HepG2 (cell line): Measurements from ENCODE around the gene DCTN3. TPM values are rescaled to one million over a fixed set of nuclear protein-coding genes. Genes with fewer than 3 reads are reported as not detected.

Experiments
- EED ChIP-seq: sonication (generic); formaldehyde crosslinking; IDR thresholded peaks from 2 replicates; pipeline ENCODE4 v1.5.0; 2020; ENCODE audit warnings: mild to moderate bottlenecking, missing genetic modification reagents
- EP300 ChIP-seq, 3 experiments: sonication (generic) in 1 of 3; formaldehyde crosslinking in 1 of 3; IDR thresholded peaks; 2 replicates each; pipeline versions ENCODE4 v1.5.1 to v1.6.1; 2011 to 2020; ENCODE audit warnings: low read depth in 2 of 3, low read length in 2 of 3, borderline replicate concordance in 1 of 3, improper control_type of control experiment in 1 of 3, mild to moderate bottlenecking in 1 of 3, missing genetic modification reagents in 1 of 3, moderate library complexity in 1 of 3
- GATA4 ChIP-seq: sonication (generic); IDR thresholded peaks from 2 replicates; pipeline ENCODE4 v1.6.1; 2016; ENCODE audit warnings: antibody characterized with exemption, low read depth, borderline replicate concordance
- HHEX ChIP-seq: IDR thresholded peaks from 2 replicates; pipeline ENCODE4 v1.6.1; 2016; ENCODE audit warnings: control low read depth
- KDM3A ChIP-seq: IDR thresholded peaks from 2 replicates; pipeline ENCODE4 v1.6.1; 2018; ENCODE audit warnings: low read depth, missing compliant biosample characterization
- NCOA1 ChIP-seq: sonication (generic); formaldehyde crosslinking; IDR thresholded peaks from 2 replicates; pipeline ENCODE4 v1.9.0; 2021; ENCODE audit warnings: missing genetic modification reagents
- NONO ChIP-seq, 2 experiments: fragments of 450-650 bp in 1 of 2; sonication (generic) in 1 of 2; formaldehyde crosslinking in 1 of 2; IDR thresholded peaks in 1 of 2; conservative IDR thresholded peaks in 1 of 2; 2 replicates each; pipeline versions ENCODE4 v1.6.1 to v1.8.0; 2017 to 2022; ENCODE audit warnings: mild to moderate bottlenecking in 1 of 2, missing genetic modification reagents in 1 of 2, moderate library complexity in 1 of 2
- NR2C2 ChIP-seq: sonication (generic); formaldehyde crosslinking; IDR thresholded peaks from 2 replicates; pipeline ENCODE4 v1.4.0; 2020; ENCODE audit warnings: missing genetic modification reagents, mild to moderate bottlenecking, moderate library complexity, borderline replicate concordance
- PCBP2 ChIP-seq: fragments of 200-400 bp; formaldehyde crosslinking; optimal IDR thresholded peaks from 2 replicates; pipeline ENCODE3; 2018; ENCODE audit warnings: low read length, low read depth; ENCODE audit not compliant: poor library complexity, severe bottlenecking
- SOX6 ChIP-seq, 2 experiments: fragments of 450-650 bp in 1 of 2; sonication (generic) in 1 of 2; formaldehyde crosslinking in 1 of 2; IDR thresholded peaks; 2 replicates each; pipeline versions ENCODE4 v1.4.0 to v1.6.1; 2017 to 2020; ENCODE audit warnings: antibody characterized with exemption in 1 of 2, mild to moderate bottlenecking in 1 of 2, missing genetic modification reagents in 1 of 2
- TMF1 ChIP-seq: sonication (generic); formaldehyde crosslinking; IDR thresholded peaks from 2 replicates; pipeline ENCODE4 v1.8.1; 2022; ENCODE audit warnings: low read depth, missing genetic modification reagents
- ZBTB3 ChIP-seq: sonication (generic); formaldehyde crosslinking; IDR thresholded peaks from 2 replicates; pipeline ENCODE4 v1.4.0; 2020; ENCODE audit warnings: low read depth, mild to moderate bottlenecking, moderate library complexity, missing genetic modification reagents, borderline replicate concordance
- ZNF33B ChIP-seq: sonication (generic); formaldehyde crosslinking; IDR thresholded peaks from 2 replicates; pipeline ENCODE4 v1.5.1; 2020; ENCODE audit warnings: mild to moderate bottlenecking, missing genetic modification reagents
- ZNF44 ChIP-seq: sonication (generic); formaldehyde crosslinking; IDR thresholded peaks from 2 replicates; pipeline ENCODE4 v1.5.1; 2020; ENCODE audit warnings: mild to moderate bottlenecking, missing genetic modification reagents
- ZNF558 ChIP-seq: sonication (generic); formaldehyde crosslinking; IDR thresholded peaks from 2 replicates; pipeline ENCODE4 v1.9.0; 2022; ENCODE audit warnings: mild to moderate bottlenecking, missing genetic modification reagents, borderline replicate concordance
- ZNF589 ChIP-seq: sonication (generic); formaldehyde crosslinking; conservative IDR thresholded peaks from 2 replicates; pipeline ENCODE4 v1.8.0; 2022; ENCODE audit warnings: mild to moderate bottlenecking, moderate library complexity, missing genetic modification reagents
- polyA plus RNA-seq, 8 experiments: library from polyadenylated mRNA; depleted of rRNA in 3 of 8; stranded (reverse) in 7 of 8; unstranded in 1 of 8; fragments of >200 nt; fragmentation: Illumina TruSeq in 4 of 8; extraction: Trizol in 4 of 8; gene quantifications; 2 replicates each; pipeline versions ENCODE4 v1.2.1 to v1.2.3, GENCODE V29; 2011 to 2016; ENCODE audit warnings: low read depth in 4 of 8, missing spikeins in 1 of 8, mixed read lengths in 1 of 8; ENCODE audit not compliant: insufficient read depth in 1 of 8
- total RNA-seq, 5 experiments: library from RNA; depleted of rRNA; stranded (reverse); fragments of >200 nt; fragmentation: Illumina TruSeq; extraction: Trizol; gene quantifications; 2 replicates each; pipeline ENCODE4 v1.2.3, GENCODE V29; 2016; ENCODE audit warnings: low read depth in 1 of 5
- TF ChIP-seq, protein P1 (sequence below): sonication (generic); formaldehyde crosslinking; IDR thresholded peaks from 2 replicates; pipeline ENCODE4 v1.4.0; 2020; ENCODE audit warnings: missing genetic modification reagents, borderline replicate concordance
- TF ChIP-seq, protein P2 (sequence below): sonication (generic); formaldehyde crosslinking; IDR thresholded peaks from 2 replicates; pipeline ENCODE4 v1.5.0; 2020; ENCODE audit warnings: mild to moderate bottlenecking, missing genetic modification reagents
- TF ChIP-seq, protein P3 (sequence below): sonication (generic); formaldehyde crosslinking; IDR thresholded peaks from 2 replicates; pipeline ENCODE4 v1.8.0; 2022; ENCODE audit warnings: mild to moderate bottlenecking, missing genetic modification reagents, moderate library complexity

Gene DCTN3
- total and polyA plus RNA-seq, 2 of the 13 experiments (the other 11 are each of a cell fraction or from before 2014, with no cell fraction given), result 27.4 to 34.5 TPM

DNA sequence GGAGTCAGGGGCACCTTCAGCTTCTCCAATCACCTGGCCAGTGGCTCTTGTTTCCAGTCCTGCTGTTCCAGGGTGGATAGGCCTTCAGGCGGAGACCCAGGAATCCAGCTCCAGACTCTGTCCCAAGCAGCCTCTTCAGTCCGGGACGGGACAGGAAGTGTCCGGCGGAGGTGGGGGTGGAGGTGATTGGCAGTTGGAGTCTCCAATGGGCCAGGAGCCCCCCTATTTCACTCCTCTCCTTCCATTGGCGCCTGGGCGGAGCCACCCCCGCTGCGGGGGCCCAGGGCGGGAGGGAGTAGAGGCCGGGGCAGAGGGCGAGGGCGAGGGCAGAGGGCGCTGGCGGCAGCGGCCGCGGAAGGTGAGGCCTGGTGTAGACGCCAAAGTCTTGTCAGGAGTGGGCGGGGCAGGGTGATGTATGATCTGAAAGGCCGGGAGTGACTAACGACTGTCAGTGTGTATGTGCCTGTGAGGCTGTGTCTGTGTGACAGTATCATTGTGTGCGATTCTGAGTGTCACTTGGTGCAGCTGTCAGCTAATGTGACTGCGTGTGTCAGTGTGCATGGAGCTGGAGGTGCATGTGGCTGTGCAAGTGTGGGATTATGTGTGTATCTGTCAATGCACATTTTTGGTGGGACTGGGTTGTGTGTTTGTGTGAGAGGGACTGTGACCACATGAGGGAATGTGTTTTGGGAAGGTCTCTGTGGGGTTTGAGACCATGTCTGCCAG lies 31.7 kb upstream of the DCTN3 start, which contains the start of gene IL11RA (continued):
- TF ChIP-seq ZNF589 (CRISPR knock-in tag), result 0 out of 2 replicates have a peak, but pooled peaks have one; percentile 84
- TF ChIP-seq EED (CRISPR knock-in tag), result peak; percentile 74; the same call in 1 of the 2 replicates
- TF ChIP-seq, protein P1, sequence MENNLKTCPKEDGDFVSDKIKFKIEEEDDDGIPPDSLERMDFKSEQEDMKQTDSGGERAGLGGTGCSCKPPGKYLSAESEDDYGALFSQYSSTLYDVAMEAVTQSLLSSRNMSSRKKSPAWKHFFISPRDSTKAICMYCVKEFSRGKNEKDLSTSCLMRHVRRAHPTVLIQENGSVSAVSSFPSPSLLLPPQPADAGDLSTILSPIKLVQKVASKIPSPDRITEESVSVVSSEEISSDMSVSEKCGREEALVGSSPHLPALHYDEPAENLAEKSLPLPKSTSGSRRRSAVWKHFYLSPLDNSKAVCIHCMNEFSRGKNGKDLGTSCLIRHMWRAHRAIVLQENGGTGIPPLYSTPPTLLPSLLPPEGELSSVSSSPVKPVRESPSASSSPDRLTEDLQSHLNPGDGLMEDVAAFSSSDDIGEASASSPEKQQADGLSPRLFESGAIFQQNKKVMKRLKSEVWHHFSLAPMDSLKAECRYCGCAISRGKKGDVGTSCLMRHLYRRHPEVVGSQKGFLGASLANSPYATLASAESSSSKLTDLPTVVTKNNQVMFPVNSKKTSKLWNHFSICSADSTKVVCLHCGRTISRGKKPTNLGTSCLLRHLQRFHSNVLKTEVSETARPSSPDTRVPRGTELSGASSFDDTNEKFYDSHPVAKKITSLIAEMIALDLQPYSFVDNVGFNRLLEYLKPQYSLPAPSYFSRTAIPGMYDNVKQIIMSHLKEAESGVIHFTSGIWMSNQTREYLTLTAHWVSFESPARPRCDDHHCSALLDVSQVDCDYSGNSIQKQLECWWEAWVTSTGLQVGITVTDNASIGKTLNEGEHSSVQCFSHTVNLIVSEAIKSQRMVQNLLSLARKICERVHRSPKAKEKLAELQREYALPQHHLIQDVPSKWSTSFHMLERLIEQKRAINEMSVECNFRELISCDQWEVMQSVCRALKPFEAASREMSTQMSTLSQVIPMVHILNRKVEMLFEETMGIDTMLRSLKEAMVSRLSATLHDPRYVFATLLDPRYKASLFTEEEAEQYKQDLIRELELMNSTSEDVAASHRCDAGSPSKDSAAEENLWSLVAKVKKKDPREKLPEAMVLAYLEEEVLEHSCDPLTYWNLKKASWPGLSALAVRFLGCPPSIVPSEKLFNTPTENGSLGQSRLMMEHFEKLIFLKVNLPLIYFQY, result no peak
- TF ChIP-seq GATA4, result peak; percentile 59; the same call in 1 of the 2 replicates
- TF ChIP-seq, protein P2, sequence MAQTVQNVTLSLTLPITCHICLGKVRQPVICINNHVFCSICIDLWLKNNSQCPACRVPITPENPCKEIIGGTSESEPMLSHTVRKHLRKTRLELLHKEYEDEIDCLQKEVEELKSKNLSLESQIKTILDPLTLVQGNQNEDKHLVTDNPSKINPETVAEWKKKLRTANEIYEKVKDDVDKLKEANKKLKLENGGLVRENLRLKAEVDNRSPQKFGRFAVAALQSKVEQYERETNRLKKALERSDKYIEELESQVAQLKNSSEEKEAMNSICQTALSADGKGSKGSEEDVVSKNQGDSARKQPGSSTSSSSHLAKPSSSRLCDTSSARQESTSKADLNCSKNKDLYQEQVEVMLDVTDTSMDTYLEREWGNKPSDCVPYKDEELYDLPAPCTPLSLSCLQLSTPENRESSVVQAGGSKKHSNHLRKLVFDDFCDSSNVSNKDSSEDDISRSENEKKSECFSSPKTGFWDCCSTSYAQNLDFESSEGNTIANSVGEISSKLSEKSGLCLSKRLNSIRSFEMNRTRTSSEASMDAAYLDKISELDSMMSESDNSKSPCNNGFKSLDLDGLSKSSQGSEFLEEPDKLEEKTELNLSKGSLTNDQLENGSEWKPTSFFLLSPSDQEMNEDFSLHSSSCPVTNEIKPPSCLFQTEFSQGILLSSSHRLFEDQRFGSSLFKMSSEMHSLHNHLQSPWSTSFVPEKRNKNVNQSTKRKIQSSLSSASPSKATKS (CRISPR knock-in tag), result no peak
- TF ChIP-seq KDM3A (CRISPR knock-in tag), result no peak
- peak; percentile 89 for TF ChIP-seq NR2C2
- peak in 1 of 2 experiments; percentile 48; a peak in 1 of 4 replicates for TF ChIP-seq EP300 (IDR thresholded peaks at IDR 0.05; ENCODE audit: low read depth in 2 of 2, low read length in 2 of 2)
- TF ChIP-seq EP300 (CRISPR knock-in tag; IDR thresholded peaks at IDR 0.05; ENCODE audit: borderline replicate concordance), result no peak
- TF ChIP-seq ZNF44 (CRISPR knock-in tag), result no peak
- TF ChIP-seq ZNF33B, result no peak
- TF ChIP-seq ZNF558, result 0 out of 2 replicates have a peak, but pooled peaks have one; percentile 6
- TF ChIP-seq, protein P3, sequence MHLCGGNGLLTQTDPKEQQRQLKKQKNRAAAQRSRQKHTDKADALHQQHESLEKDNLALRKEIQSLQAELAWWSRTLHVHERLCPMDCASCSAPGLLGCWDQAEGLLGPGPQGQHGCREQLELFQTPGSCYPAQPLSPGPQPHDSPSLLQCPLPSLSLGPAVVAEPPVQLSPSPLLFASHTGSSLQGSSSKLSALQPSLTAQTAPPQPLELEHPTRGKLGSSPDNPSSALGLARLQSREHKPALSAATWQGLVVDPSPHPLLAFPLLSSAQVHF, result 0 out of 2 replicates have a peak, but pooled peaks have one; percentile 76
- TF ChIP-seq HHEX (CRISPR knock-in tag), result no peak
- TF ChIP-seq NCOA1 (CRISPR knock-in tag), result no peak
- no peak for TF ChIP-seq NONO (IDR thresholded peaks at IDR 0.05)
- peak; percentile 83 for TF ChIP-seq NONO (CRISPR knock-in tag; conservative IDR thresholded peaks at IDR 0.05)
- TF ChIP-seq TMF1, result no peak
- TF ChIP-seq SOX6 (IDR thresholded peaks at IDR 0.05), result no peak
- peak; percentile 72 for TF ChIP-seq SOX6 (CRISPR knock-in tag; IDR thresholded peaks at IDR 0.05)
- no peak for TF ChIP-seq PCBP2
- no peak for TF ChIP-seq ZBTB3 (CRISPR knock-in tag)
